K562 (cell line): Measurements from ENCODE around the gene ABT1. TPM values are rescaled to one million over a fixed set of nuclear protein-coding genes. Genes with fewer than 3 reads are reported as not detected.

ENCODE experiments used
- ARID1B ChIP-seq: fragments of 450-650 bp; IDR thresholded peaks from 2 replicates; pipeline ENCODE4 v1.6.1; 2016; ENCODE audit warnings: antibody characterized with exemption, mild to moderate bottlenecking, inconsistent platforms
- CEBPB ChIP-seq: fragments of 450-650 bp; IDR thresholded peaks from 2 replicates; pipeline ENCODE4 v1.6.1; 2016; ENCODE audit warnings: missing genetic modification characterization, missing compliant biosample characterization
- CEBPG ChIP-seq, 3 experiments: fragments of 200-800 bp in 1 of 3; sonication (Bioruptor generic) in 1 of 3; sonication (generic) in 1 of 3; formaldehyde crosslinking in 1 of 3; IDR thresholded peaks in 2 of 3; conservative IDR thresholded peaks in 1 of 3; 2 replicates each; pipeline versions ENCODE4 v1.6.1 to v1.8.0; 2016 to 2022; ENCODE audit warnings: missing compliant biosample characterization in 2 of 3, missing genetic modification characterization in 2 of 3, mild to moderate bottlenecking in 1 of 3, missing genetic modification reagents in 1 of 3
- COPS2 ChIP-seq: fragments of 450-650 bp; conservative IDR thresholded peaks from 2 replicates; pipeline ENCODE4 v1.6.1; 2016; ENCODE audit warnings: mild to moderate bottlenecking, moderate library complexity
- CREB3L1 ChIP-seq: fragments of 450-650 bp; IDR thresholded peaks from 2 replicates; pipeline ENCODE4 v1.6.1; 2014; ENCODE audit warnings: low read depth, mild to moderate bottlenecking, moderate library complexity, borderline replicate concordance
- CREM ChIP-seq: IDR thresholded peaks from 2 replicates; pipeline ENCODE4 v1.6.1; 2014; ENCODE audit warnings: antibody characterized with exemption, low read depth
- ETV6 ChIP-seq, 3 experiments: fragments of 150-350 bp in 1 of 3; sonication (generic) in 1 of 3; formaldehyde crosslinking in 1 of 3; IDR thresholded peaks; 2 replicates each; pipeline versions ENCODE4 v1.6.1 to v1.8.0; 2014 to 2022; ENCODE audit warnings: borderline replicate concordance in 2 of 3, low read depth in 2 of 3, antibody characterized with exemption in 1 of 3, low read length in 1 of 3, mild to moderate bottlenecking in 1 of 3, missing genetic modification reagents in 1 of 3
- EZH2 ChIP-seq: IDR thresholded peaks from 2 replicates; pipeline ENCODE4 v1.6.1; 2012; ENCODE audit warnings: low read depth, mild to moderate bottlenecking, inconsistent platforms, low read length, borderline replicate concordance
- HCFC1 ChIP-seq: IDR thresholded peaks from 2 replicates; pipeline ENCODE4 v1.6.1; 2012; ENCODE audit warnings: low read depth, low read length, improper control_type of control experiment
- MAFG ChIP-seq: fragments of 450-650 bp; conservative IDR thresholded peaks from 2 replicates; pipeline ENCODE4 v1.6.1; 2016; ENCODE audit warnings: missing genetic modification characterization, missing compliant biosample characterization
- MCM2 ChIP-seq: fragments of 450-650 bp; IDR thresholded peaks from 2 replicates; pipeline ENCODE4 v1.6.1; 2017; ENCODE audit warnings: low read depth, mild to moderate bottlenecking
- NFXL1 ChIP-seq: fragments of 450-650 bp; formaldehyde crosslinking; IDR thresholded peaks from 2 replicates; pipeline ENCODE4 v1.4.0; 2021; ENCODE audit warnings: mild to moderate bottlenecking
- POLR3G ChIP-seq: IDR thresholded peaks from 2 replicates; pipeline ENCODE4 v1.6.1; 2011; ENCODE audit not compliant: insufficient read length, insufficient replicate concordance; ENCODE audit errors: extremely low read depth
- STAT5B ChIP-seq: fragments of 250-450 bp; sonication (Bioruptor Pico); IDR thresholded peaks from 2 replicates; pipeline ENCODE4 v1.8.0; 2021; ENCODE audit warnings: mild to moderate bottlenecking, inconsistent platforms
- TOE1 ChIP-seq, 2 experiments: fragments of 450-650 bp in 1 of 2; sonication (generic) in 1 of 2; formaldehyde crosslinking in 1 of 2; IDR thresholded peaks; 2 replicates each; pipeline versions ENCODE4 v1.7.1 to v1.8.0; 2016 to 2022; ENCODE audit warnings: borderline replicate concordance in 2 of 2, mild to moderate bottlenecking in 2 of 2, antibody characterized with exemption in 1 of 2, inconsistent platforms in 1 of 2, low read depth in 1 of 2, missing genetic modification reagents in 1 of 2, moderate library complexity in 1 of 2
- TRIM28 ChIP-seq: fragments of 450-650 bp; IDR thresholded peaks from 2 replicates; pipeline ENCODE4 v1.6.1; 2017
- TSC22D4 ChIP-seq: fragments of 450-650 bp; IDR thresholded peaks from 2 replicates; pipeline ENCODE4 v1.6.1; 2016; ENCODE audit warnings: missing genetic modification characterization, missing biosample characterization, control low read depth
- U2AF2 ChIP-seq: fragments of 200-400 bp; formaldehyde crosslinking; optimal IDR thresholded peaks from 2 replicates; pipeline ENCODE3; 2017; ENCODE audit warnings: low read depth, mild to moderate bottlenecking, low read length
- ZFP1 ChIP-seq: fragments of 450-650 bp; formaldehyde crosslinking; IDR thresholded peaks from 2 replicates; pipeline ENCODE4 v1.4.0; 2020; ENCODE audit warnings: mild to moderate bottlenecking, mixed read lengths
- ZNF133 ChIP-seq: fragments of 250-450 bp; sonication (Bioruptor Pico); IDR thresholded peaks from 2 replicates; pipeline ENCODE4 v1.4.0; 2020; ENCODE audit warnings: mild to moderate bottlenecking
- ZNF143 ChIP-seq: sonication (generic); formaldehyde crosslinking; IDR thresholded peaks from 2 replicates; pipeline ENCODE4 v1.9.0; 2022; ENCODE audit warnings: mild to moderate bottlenecking, missing genetic modification reagents
- ZNF23 ChIP-seq: fragments of 250-450 bp; sonication (Bioruptor Pico); IDR thresholded peaks from 2 replicates; pipeline ENCODE4 v1.4.0; 2020; ENCODE audit warnings: mild to moderate bottlenecking
- ZNF316 ChIP-seq: fragments of 450-650 bp; IDR thresholded peaks from 2 replicates; pipeline ENCODE4 v1.6.1; 2016
- ZNF589 ChIP-seq: fragments of 200-800 bp; sonication (Bioruptor generic); IDR thresholded peaks from 2 replicates; pipeline ENCODE4 v1.6.1; 2016; ENCODE audit warnings: low read depth, missing genetic modification characterization, missing compliant biosample characterization
- ZNF778 ChIP-seq: fragments of 450-650 bp; formaldehyde crosslinking; IDR thresholded peaks from 2 replicates; pipeline ENCODE4 v1.4.0; 2020; ENCODE audit warnings: mild to moderate bottlenecking, moderate library complexity
- ZZZ3 ChIP-seq: fragments of 450-650 bp; IDR thresholded peaks from 2 replicates; pipeline ENCODE4 v1.6.1; 2016; ENCODE audit warnings: antibody characterized with exemption, mild to moderate bottlenecking, moderate library complexity
- polyA plus RNA-seq, 8 experiments: library from polyadenylated mRNA; depleted of rRNA in 4 of 8; stranded (reverse) in 5 of 8; unstranded in 3 of 8; fragments of >200 nt; fragmentation: Nextera tagmentation in 2 of 8; fragmentation: Illumina TruSeq in 1 of 8; extraction: Ambion mirVana in 2 of 8; extraction: Trizol in 1 of 8; gene quantifications; 2 replicates each; pipeline versions ENCODE4 v1.2.1 to v1.2.3, GENCODE V29; 2011 to 2014; ENCODE audit warnings: inconsistent platforms in 1 of 8, missing spikeins in 1 of 8
- total RNA-seq, 7 experiments: library from RNA; depleted of rRNA in 6 of 7; stranded (reverse); fragments of >200 nt in 6 of 7; fragmentation: Illumina TruSeq in 2 of 7; extraction: Trizol in 2 of 7; gene quantifications; 2 replicates each; pipeline versions ENCODE4 v1.2.1 to v1.2.3, GENCODE V29; 2011 to 2021; ENCODE audit warnings: low replicate concordance in 1 of 7

Gene ABT1
- total and polyA plus RNA-seq, 9 of the 15 experiments (the other 6 are each of a cell fraction or from before 2014, with no cell fraction given), result 8.8 to 52.7 (median 40.7) TPM

DNA sequence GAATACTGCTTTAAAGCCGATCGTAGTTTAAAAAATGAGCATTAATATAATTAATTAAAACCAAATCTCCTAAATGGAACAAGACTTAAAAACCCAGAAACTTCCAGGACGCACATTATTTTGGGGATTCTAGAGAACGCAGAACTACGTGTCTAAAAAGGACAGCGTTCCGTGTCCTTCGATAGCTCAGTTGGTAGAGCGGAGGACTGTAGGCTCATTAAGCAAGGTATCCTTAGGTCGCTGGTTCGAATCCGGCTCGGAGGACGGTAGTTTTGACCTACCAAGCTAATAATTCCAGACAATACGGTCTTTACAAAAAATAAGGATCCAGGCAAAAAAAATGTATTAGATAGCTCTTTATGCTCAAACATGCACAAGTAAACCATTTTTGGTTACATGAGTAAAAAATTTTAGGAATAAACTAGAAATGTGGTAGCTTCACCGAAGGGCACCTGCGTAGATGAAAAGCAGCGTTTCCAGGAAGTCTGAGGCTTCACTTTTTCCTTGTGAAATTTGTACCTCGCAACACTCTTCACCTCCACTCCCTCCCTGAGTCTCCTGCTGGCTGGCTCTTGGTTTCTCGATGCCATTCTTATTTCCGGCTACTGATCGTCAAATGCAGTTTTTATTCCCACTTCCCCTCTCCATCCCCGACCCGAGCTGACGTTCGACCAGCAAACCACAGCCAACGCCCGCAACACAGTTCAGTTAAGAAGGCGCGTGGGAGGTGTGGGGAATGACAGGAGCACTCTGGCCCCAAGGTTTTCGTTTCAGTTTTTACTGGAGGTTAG is 19.6 kb upstream of the ABT1 start (continued):
- TF ChIP-seq CREM (peak; percentile 69; the same call in 1 of the 2 replicates), ETV6 (IDR thresholded peaks at IDR 0.05; ENCODE audit: borderline replicate concordance in 1 of 2, low read depth in 2 of 2, low read length in 1 of 2) (peak in 1 of 2 experiments; percentile 68; a peak in 2 of 4 replicates), ETV6 (CRISPR knock-in tag; IDR thresholded peaks at IDR 0.05; ENCODE audit: borderline replicate concordance) (no peak), HCFC1 (no peak), MCM2 (no peak), CEBPB (no peak), ZZZ3 (no peak), ZNF778 (CRISPR knock-in tag) (no peak), ARID1B (peak; percentile 52; the same call in 1 of the 2 replicates), ZNF133 (CRISPR knock-in tag) (no peak), ZFP1 (no peak), U2AF2 (no peak), ZNF23 (CRISPR knock-in tag) (no peak), ZNF316 (no peak), EZH2 (no peak), COPS2 (no peak), NFXL1 (CRISPR knock-in tag) (no peak), TRIM28 (0 out of 2 replicates have a peak, but pooled peaks have one; percentile 65), ZNF143 (CRISPR knock-in tag) (no peak), CREB3L1 (no peak), STAT5B (CRISPR knock-in tag) (no peak), POLR3G (peak; percentile 74), TSC22D4 (tag) (no peak), ZNF589 (no peak), MAFG (tag) (no peak), TOE1 (IDR thresholded peaks at IDR 0.05; ENCODE audit: borderline replicate concordance) (0 out of 2 replicates have a peak, but pooled peaks have one; percentile 9), TOE1 (CRISPR knock-in tag; IDR thresholded peaks at IDR 0.05; ENCODE audit: borderline replicate concordance, low read depth) (no peak), CEBPG (CRISPR knock-in tag; IDR thresholded peaks at IDR 0.05) (no peak), CEBPG (tag; conservative IDR thresholded peaks at IDR 0.05 in 1 of 2, IDR thresholded peaks at IDR 0.05 in 1 of 2) (no peak; a peak in 1 of 4 replicates)
